Activated B cell treated with CpG ODN at 0.5 μM for 24 hours (primary cell): ENCODE measurements around the gene CISD1. TPM values are rescaled to one million over a fixed set of nuclear protein-coding genes. Genes with fewer than 3 reads are reported as not detected.

Source experiments
- ATAC-seq: fragments of 200-7000 bp; cut with Tn5 transposase; one replicate; pipeline ENCODE4 v1.10.0; 2021; ENCODE audit warnings: low read depth, mild to moderate bottlenecking, moderate library complexity
- CTCF ChIA-PET: fragments of 350-600 bp; sonication (Branson Sonifier 250); formaldehyde crosslinking; loops from one replicate; lab custom pipeline; 2021; ENCODE audit warnings: antibody characterized with exemption; lab: Charles Lee
- POLR2A ChIA-PET: fragments of 350-600 bp; sonication (Branson Sonifier 250); formaldehyde crosslinking; loops from one replicate; lab custom pipeline; 2021; ENCODE audit warnings: antibody characterized with exemption; lab: Charles Lee
- DNase-seq: peaks from one replicate; pipeline ENCODE4 v3.0.0; 2022
- H3K27ac Mint-ChIP-seq: one replicate; pipeline ENCODE4 v1.8.0; 2020; ENCODE audit warnings: mixed read lengths
- H3K27me3 Mint-ChIP-seq: one replicate; pipeline ENCODE4 v1.8.0; 2021; ENCODE audit warnings: mixed read lengths
- H3K36me3 Mint-ChIP-seq: one replicate; pipeline ENCODE4 v1.8.0; 2021; ENCODE audit warnings: low read depth, mixed read lengths
- H3K4me1 Mint-ChIP-seq: one replicate; pipeline ENCODE4 v1.8.0; 2021; ENCODE audit warnings: mixed read lengths
- H3K4me3 Mint-ChIP-seq: one replicate; pipeline ENCODE4 v1.8.0; 2020; ENCODE audit warnings: mild to moderate bottlenecking, mixed read lengths
- H3K9me3 Mint-ChIP-seq: one replicate; pipeline ENCODE4 v1.8.0; 2020; ENCODE audit warnings: mixed read lengths
- intact Hi-C: fragments of 100-400 bp; cut with micrococcal nuclease; formaldehyde crosslinking; loops from one replicate; pipeline ENCODE4 v1.15.1; 2024
- total RNA-seq: library from RNA; stranded (reverse); gene quantifications from 2 replicates; pipeline ENCODE4 v1.2.3, GENCODE V29; 2022
- TF ChIP-seq, protein P1 (sequence below): fragments of 200-600 bp; IDR thresholded peaks from one replicate; pipeline ENCODE4 v1.8.0; 2022; ENCODE audit warnings: antibody characterized with exemption, mild to moderate bottlenecking

The CISD1 gene
- total RNA-seq, 1 donor from 2014 or later = 16.7 TPM

DNA sequence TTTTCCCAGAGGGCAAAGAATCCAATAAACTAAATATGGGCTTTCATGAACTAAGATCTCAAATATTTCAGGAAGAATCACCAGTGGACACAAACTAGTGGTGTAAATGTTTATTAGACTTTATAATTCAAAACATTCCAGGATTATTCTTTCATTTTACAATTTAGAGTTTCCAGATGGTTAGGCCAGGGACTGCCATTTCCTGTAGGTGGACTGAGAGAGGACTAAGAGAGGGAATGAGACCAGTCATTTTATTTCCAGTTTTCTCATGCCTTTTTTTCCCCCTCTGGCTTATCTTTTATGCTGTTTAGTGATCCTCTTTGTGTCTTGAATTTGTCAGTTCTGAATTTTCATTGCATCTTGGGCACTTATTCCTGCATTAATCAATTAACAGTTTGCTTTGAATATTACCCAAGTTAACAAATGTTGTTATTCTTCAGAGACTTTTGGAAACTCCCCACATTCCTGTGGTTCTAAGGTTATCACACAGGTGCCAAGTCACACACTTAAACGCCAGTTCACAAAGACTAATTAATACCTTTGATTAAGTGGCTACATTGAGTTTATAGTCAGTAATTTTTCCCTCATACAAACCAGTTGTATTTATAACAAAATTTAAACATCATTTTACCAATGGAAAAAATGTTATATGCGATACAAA, 12.3 kb downstream of the CISD1 start:
- ChIA-PET POLR2A (no interaction called here), CTCF (interaction anchor here (1.1 to 2.1 kb wide), 3 partner anchors 10 to 19 kb away, joined by 3 to 8 read pairs (median 7); no protein-coding TSS in a partner anchor)
- Mint-ChIP-seq H3K27ac (no peak overlapping the region), H3K4me1 (peaks cover 27% of the 10 kb centered on the region), H3K36me3 (peaks cover 13% of the 10 kb centered on the region), H3K27me3 (no peaks in the 10 kb centered on the region), H3K9me3 (no peaks in the 10 kb centered on the region), H3K4me3 (no peak overlapping the region)
- no peak for ATAC-seq
- intact Hi-C loops = loop anchor here (5.0 kb wide), 2 partner anchors 49 to 51 kb away; no protein-coding TSS in a partner anchor
- no peak for DNase-seq
- TF ChIP-seq, protein P1, sequence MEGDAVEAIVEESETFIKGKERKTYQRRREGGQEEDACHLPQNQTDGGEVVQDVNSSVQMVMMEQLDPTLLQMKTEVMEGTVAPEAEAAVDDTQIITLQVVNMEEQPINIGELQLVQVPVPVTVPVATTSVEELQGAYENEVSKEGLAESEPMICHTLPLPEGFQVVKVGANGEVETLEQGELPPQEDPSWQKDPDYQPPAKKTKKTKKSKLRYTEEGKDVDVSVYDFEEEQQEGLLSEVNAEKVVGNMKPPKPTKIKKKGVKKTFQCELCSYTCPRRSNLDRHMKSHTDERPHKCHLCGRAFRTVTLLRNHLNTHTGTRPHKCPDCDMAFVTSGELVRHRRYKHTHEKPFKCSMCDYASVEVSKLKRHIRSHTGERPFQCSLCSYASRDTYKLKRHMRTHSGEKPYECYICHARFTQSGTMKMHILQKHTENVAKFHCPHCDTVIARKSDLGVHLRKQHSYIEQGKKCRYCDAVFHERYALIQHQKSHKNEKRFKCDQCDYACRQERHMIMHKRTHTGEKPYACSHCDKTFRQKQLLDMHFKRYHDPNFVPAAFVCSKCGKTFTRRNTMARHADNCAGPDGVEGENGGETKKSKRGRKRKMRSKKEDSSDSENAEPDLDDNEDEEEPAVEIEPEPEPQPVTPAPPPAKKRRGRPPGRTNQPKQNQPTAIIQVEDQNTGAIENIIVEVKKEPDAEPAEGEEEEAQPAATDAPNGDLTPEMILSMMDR = no peak

DNA sequence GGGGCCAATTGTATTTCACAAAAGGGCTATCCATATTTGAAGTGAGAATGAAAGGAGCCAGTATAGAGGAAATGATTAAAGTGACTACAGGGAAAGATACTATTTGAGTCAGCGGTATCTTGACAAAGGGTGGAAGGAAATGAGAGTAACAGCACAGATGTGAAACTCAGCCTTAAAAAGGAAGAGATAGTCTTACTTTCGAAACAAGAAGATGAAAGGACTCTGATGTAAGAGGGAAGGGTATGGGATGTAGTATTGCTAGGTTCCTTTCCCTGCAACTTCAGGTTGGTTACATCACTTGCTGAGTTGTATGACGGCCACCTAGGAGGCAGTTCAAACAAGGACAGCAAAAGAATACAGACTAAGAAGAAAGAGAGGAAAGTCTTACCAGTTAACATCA, 13.7 kb downstream of the CISD1 start:
- peak overlapping the region; percentile 57 for H3K4me3 Mint-ChIP-seq
- peaks cover 11% of the 10 kb centered on the region for H3K36me3 Mint-ChIP-seq
- H3K27ac Mint-ChIP-seq = peak overlapping the region; percentile 88
- CTCF ChIA-PET = interaction anchor here (0.7 to 1.3 kb wide), 2 partner anchors 15 to 17 kb away, joined by 3 to 4 read pairs; no protein-coding TSS in a partner anchor
- no peaks in the 10 kb centered on the region for H3K27me3 Mint-ChIP-seq
- intact Hi-C loops = loop anchor here (1.0 to 5.0 kb wide), 4 partner anchors 13 to 103 kb away; partner anchors contain the start of genes CISD1 and TFAM
- peaks cover 27% of the 10 kb centered on the region for H3K4me1 Mint-ChIP-seq
- ATAC-seq = peak; percentile 90
- POLR2A ChIA-PET = interaction anchor here (1.3 kb wide), 1 partner anchor 14 kb away, joined by 5 read pairs; the partner anchor contains the start of gene CISD1
- TF ChIP-seq, protein P1 = no peak
- no peaks in the 10 kb centered on the region for H3K9me3 Mint-ChIP-seq
- DNase-seq = no peak

DNA sequence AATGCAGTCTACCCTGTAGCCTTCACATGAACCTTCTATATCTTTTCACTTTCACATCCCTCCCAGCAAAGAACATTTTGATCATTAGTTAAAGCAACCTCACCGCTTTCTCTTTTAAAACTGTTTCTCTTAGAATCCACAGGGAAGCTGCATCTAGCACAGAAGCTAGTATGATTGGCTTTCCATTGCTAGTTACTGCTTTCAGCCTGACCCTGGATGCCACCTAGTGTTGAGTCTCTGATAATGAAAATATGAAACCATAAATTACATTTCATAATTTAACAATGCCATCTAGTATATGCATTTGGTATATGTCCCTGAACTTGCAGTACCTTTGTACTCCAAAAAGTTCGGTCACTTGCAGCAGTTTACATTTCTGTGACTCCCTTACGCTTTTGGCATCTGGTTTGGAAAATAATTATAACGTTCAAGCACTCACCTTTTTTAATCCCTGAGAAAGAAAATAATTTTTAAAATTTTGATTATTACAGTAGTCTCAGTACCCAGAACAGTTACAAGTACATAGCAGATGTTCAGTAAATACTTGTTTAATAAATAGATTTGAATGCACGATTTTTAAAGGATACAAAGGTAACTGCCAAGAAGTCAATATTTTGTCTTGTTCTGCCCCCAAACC, 22.7 kb downstream of the CISD1 start:
- ATAC-seq = peak; percentile 79
- Mint-ChIP-seq H3K9me3 (no peaks in the 10 kb centered on the region), H3K4me3 (no peak overlapping the region), H3K27ac (no peak overlapping the region), H3K27me3 (no peaks in the 10 kb centered on the region), H3K4me1 (no peaks in the 10 kb centered on the region), H3K36me3 (no peaks in the 10 kb centered on the region)
- no peak for DNase-seq
- intact Hi-C loops = loop anchor here (1.0 to 10.0 kb wide), 3 partner anchors 24 to 217 kb away; partner anchors contain the start of gene IPMK
- ChIA-PET POLR2A (interaction anchor here (1.4 kb wide), 1 partner anchor 23 kb away, joined by 3 read pairs; the partner anchor contains the start of gene CISD1), CTCF (interaction anchor here (0.5 to 5.9 kb wide), 17 partner anchors 9 to 139 kb away, joined by 3 to 170 read pairs (median 6); partner anchors contain the start of gene CISD1)
- TF ChIP-seq, protein P1 = peak; percentile 44

DNA sequence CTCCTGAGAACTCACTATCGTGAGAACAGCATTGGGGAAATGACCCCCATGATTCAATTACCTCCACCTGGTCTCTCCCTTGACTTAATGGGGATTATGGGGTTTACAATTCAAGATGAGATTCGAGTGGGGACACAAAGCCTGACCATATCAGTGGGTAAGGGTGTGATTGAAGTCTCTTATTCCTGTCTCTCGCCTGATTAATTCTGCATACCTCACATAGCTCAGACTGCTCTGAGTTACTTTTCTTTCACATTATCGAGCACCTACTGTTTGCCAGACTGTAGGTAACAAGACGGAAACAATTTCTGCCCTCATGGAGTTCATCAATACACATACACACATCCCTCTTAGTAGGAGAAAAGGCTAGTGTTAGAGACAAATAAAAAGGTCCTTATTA, 25.0 kb downstream of the CISD1 start:
- no peaks in the 10 kb centered on the region for H3K9me3 Mint-ChIP-seq
- no peak overlapping the region for H3K4me3 Mint-ChIP-seq
- H3K36me3 Mint-ChIP-seq = no peaks in the 10 kb centered on the region
- TF ChIP-seq, protein P1 = no peak
- CTCF ChIA-PET = interaction anchor here (5.9 kb wide), 1 partner anchor 116 kb away, joined by 170 read pairs; no protein-coding TSS in a partner anchor
- no peak overlapping the region for H3K27ac Mint-ChIP-seq
- H3K27me3 Mint-ChIP-seq = no peaks in the 10 kb centered on the region
- H3K4me1 Mint-ChIP-seq = no peaks in the 10 kb centered on the region
- POLR2A ChIA-PET = no interaction called here
- no peak for ATAC-seq
- intact Hi-C loops = loop anchor here (10.0 kb wide), 1 partner anchor 219 kb away; no protein-coding TSS in a partner anchor
- DNase-seq = no peak
